NCI-H526 (cell line): ENCODE results near the gene CFAP99.
"Not testable (repeated sequence)": the region's sequence is repeated elsewhere in the genome, so short reads cannot be mapped to it uniquely, and the experiment has no call there.

ENCODE experiments used
- DNase-seq, 2 experiments: peaks; one replicate each; lab custom pipeline; 2025; lab: John Stamatoyannopoulos, UW

The CFAP99 gene

DNA sequence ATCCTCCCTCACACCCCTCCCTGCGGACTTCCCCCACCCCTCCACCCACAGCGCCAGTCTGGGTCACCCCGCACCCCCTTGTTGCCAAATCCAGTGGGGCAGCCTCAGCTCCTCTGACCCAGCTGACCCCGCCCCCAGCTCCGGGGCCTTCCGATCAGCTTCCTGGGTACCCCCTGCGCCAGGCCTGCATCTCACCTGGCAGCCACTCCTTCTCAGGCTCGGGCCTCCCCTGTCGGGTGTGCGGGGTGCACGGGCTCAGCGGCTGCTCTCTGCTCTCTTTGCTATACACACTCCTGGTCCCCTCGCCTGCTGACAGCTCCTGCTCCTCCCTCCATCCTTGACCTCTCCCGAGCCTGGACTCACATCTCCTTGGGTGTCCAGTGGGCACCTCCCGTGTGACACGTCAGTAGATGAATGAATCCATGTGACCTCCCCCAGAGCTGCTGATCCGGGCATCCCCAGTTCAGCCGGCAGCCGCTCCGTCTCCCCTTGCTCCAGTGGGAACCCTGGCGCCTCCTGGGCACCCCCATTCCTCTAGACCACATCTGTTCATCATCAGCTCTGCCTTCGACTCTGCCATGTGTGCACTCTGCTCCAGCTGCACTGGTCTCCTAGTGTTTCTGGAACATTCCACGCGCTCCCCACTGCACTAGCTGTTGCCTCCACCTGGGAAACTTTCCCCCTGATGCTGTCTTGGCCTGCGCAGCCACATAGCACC is 9.9 kb downstream of the CFAP99 start:
- no peak for DNase-seq

DNA sequence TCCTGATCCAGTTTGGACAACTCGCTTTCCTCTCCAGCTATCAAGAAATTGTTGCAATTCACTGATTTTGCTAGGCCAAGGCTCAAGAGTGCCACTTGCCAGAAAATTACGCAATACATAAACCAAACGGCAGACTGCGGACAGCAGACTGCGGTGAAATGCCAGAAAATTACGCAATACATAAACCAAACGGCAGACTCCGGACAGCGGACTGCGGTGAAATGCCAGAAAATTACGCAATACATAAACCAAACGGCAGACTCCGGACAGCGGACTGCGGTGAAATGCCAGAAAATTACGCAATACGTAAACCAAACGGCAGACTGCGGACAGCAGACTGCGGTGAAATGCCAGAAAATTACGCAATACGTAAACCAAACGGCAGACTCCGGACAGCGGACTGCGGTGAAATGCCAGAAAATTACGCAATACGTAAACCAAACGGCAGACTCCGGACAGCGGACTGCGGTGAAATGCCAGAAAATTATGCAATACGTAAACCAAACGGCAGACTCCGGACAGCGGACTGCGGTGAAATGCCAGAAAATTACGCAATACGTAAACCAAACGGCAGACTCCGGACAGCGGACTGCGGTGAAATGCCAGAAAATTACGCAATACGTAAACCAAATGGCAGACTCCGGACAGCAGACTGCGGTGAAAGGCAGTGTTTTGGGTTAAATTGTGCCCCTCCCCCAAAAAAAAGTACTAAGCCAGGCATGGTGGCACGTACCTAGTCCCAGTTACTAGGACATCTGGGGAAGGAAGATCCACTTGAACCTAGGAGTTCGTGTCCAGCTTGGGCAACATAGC is 11.4 kb downstream of the CFAP99 start:
- not testable (repeated sequence) for DNase-seq

- DNase-seq: no peak
These were observed 13.2 kb downstream of the CFAP99 start for GRCh38 chr4:2432004-2432403.

GRCh38 chr4:2432991-2433530 is 14.3 kb downstream of the CFAP99 start:
- DNase-seq: no peak

DNA sequence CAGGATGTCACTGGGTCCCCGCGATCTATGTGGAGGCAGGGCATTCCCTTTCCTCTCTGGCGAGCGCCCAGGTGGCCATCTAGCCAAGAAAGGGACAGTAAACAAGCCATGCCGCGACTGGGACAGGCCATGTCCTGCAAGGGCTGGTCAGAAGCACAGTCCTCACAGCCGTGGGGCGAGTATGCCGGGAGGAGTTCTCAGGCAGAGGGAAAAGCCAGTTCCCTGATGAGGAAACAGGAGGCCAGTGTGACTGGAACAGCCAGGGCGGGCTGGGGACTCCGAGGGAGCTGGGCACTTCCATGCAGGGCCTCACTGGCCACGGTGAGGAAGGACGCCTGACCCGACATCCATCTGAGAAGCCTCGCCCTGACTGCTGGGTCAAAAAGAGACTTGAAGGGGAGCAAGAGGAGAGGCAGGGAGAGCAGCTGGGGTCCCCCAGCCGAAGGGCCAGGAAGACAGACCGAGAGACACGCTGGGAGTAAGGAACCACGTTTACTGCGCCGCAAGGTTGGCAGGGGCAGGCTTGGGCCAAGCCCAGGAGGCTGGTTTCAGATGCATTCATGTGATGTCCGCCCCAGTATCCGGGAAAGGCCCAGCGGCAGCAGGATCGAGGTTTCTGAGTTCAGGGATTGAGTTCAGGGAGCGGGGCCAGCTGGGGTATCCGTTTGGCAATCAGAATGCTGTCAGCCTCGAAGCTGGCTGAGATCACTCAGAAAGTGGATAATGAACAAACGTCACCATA is 15.0 kb downstream of the CFAP99 start:
- no peak for DNase-seq

- DNase-seq: no peak
These were observed 15.7 kb downstream of the CFAP99 start for GRCh38 chr4:2434420-2434819.

GRCh38 chr4:2436301-2436700 is 17.5 kb downstream of the CFAP99 start:
- peak; percentile 43 to 59 for DNase-seq

GRCh38 chr4:2436761-2437474 is 18.2 kb downstream of the CFAP99 start:
- DNase-seq: no peak

DNA sequence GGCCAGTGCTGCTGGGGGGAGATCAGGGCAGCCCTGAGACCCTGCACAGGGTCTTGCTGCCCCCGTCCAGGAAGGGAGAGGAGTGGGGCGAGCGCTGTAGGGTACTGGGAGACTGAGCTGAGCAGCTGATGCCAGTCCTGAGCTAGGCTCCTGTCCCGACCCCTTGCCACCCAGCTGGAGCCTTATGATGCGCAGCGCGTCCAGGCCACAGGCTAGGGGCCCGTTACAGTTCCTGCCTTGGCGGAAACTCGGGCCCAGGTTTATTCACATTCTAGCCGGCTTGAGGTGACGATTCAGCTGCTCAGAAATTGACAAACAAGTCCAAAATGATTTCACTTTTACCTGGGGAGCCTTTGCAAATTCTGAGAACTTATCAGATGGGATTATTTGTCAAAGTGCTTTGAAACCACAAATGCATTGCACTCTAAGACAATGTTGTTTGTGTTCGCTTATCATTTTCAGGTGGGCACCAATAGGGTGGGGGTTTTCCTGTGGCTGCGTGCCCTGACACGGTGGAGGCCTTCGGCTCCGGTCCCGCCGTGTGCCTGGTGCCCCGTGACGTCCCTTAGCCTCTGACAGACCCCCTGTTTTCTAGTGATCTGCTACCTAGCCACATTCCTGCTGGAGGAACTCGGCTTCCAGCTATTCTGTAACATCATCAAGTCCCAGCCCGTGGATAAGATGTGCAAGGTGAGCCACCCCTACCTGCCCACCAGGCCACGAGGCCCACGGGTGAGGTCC is 18.9 kb downstream of the CFAP99 start:
- no peak for DNase-seq

DNA sequence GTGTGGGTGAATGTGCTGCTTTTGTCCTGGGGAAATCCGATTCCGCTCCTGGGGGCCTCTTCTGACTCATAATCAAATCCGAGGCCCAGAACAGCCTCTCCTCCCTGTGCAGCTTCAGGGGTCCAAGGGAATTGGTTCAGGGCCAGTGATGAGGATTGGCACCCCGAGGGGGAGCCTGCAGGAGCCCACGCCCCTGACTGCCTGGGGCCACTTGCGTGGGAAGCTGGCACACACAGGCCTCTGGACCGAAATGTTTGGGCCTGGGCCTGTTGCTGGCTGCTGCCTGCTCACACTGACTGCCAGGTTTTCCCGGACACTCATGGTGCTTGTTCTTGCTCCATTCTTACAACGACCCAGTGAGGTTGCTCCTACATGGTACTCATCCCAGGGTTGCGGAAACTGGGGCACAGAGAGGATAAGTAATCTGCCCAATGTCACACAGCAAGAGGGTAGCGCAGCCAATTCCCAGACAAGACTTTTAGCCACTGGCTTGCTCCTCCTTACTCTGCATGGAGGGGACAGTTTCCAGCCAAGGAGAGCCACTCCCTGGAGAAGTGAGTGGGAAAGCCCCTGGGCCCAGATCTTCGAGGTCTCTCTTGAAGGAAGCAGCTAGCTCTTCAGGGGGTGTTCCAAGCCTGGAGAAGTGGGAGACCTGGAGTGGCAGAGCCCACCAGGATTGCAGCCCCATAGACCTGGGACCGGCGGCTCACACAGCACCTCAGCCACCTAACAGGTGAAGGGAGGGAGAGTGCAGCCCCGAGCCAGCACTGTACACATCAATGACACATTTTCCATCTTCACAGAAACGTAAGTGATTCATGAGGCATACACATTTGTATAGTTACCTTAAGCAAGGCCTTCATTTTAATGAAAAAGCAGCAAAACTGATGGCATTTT is 20.3 kb downstream of the CFAP99 start:
- DNase-seq: no peak

DNA sequence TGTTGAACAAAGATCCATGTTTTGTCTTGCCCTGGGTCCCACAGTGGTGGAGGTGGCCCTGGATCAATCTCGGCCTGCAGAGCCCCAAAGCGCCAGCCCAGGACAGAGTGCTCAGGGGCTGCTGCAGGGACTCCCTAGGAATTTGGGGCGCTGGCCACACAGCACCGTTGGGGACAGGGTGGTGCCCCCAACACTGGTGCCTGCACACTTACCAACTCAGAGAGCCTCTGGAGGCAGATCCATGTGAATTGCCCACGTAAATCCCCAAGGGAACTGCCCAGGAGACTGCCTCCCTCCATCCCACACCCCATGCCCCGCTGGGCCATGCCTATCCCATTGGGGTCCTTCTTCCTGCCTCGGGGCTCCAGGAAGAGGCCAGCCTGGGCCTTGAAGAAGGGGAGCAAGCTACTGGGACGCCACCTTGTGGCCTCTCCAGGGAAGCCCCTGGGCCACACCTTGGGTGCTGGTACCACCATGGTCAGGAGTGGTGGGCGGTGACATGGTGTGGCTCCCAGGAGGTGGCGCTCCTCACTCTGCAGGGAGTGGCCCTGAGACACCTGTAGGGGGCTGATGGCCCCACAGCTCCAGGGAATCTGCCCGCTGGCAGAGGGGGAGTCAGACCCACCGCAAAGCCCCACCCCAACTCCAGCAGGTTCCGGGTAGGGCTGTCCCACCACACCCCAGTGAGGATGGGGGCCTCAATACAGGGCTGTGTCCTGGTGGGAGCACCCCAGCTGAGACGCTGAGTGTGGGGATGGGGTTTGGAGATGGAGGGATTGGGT is 22.8 kb downstream of the CFAP99 start:
- peak; percentile 83 to 92 for DNase-seq

GRCh38 chr4:2442175-2442993 is 23.6 kb downstream of the CFAP99 start:
- peak in 1 of 2 experiments; percentile 38 for DNase-seq

- no peak for DNase-seq
These were observed 24.4 kb downstream of the CFAP99 start for GRCh38 chr4:2443061-2443730.

- DNase-seq: no peak
These were observed 25.4 kb downstream of the CFAP99 start for GRCh38 chr4:2443956-2444740.

DNA sequence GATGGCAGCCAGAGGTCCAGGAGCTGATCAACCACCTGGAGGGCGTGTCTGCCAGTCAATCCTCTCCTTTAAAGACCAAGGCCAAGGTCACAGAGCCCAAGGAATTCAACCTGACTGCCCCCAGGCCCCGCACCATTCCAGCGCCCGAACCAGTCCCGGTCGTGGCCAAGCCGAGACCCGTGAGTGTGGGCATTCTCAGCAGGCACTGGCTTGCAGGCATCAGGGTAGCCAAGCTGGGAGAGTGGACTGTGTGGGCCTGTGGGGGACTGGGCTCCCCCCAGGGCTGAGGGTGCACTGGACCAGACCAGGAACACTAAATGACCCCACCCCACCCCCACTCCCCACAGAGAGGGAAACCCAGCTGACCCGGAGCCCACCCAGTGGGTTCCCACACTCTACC is 26.4 kb downstream of the CFAP99 start:
- no peak for DNase-seq

DNA sequence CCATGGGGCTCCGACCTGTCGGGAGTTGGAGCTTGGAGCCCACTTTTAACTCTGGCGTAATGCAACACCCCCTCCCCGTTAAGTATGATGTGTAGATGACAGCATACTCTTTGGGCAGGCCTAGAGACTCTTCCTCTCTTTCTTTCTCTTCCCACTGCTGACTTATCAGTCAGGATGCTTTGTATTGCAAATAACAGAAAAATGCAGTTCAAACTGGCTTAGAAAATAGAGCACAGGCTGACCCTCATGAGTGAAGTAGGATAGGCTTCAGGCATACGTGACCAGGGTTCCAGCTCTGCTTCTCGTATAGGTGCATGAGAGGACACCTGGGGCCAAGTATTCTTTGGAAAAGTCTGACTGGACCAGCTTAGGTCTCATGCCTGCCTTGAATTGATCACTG is 26.8 kb downstream of the CFAP99 start:
- no peak for DNase-seq
